Psoas muscle (tissue), 8 donors: ENCODE measurements around the gene HACD1. TPM values are rescaled to one million over a fixed set of nuclear protein-coding genes. Genes with fewer than 3 reads are reported as not detected.

Experiments used
- ATAC-seq, 4 donors: fragments of 200-7000 bp; cut with Tn5 transposase; one replicate each; pipeline ENCODE4 v1.9.1; 2020; ENCODE audit warnings: moderate library complexity in 3 of 4, mild to moderate bottlenecking in 2 of 4
- DNase-seq, 2 donors: peaks; one replicate each; pipeline ENCODE4 v3.0.0-alpha.2; 2020
- H3K27ac ChIP-seq: fragments of 200-600 bp; one replicate; pipeline ENCODE4 v1.8.0; 2022
- H3K27me3 ChIP-seq, 3 donors: fragments of 200-600 bp in 1 of 3; one replicate each; pipeline versions ENCODE4 v1.6.1 to v1.8.0; 2013 to 2022; ENCODE audit warnings: low read length in 2 of 3, mild to moderate bottlenecking in 2 of 3, moderate library complexity in 1 of 3; ENCODE audit not compliant: insufficient read depth in 3 of 3
- H3K36me3 ChIP-seq, 2 donors: fragments of 200-600 bp in 1 of 2; one replicate each; pipeline versions ENCODE4 v1.6.1 to v1.8.0; 2013 to 2022; ENCODE audit warnings: low read depth in 1 of 2, mild to moderate bottlenecking in 1 of 2, moderate library complexity in 1 of 2; ENCODE audit not compliant: insufficient read depth in 1 of 2
- H3K4me1 ChIP-seq: fragments of 200-600 bp; one replicate; pipeline ENCODE4 v1.8.0; 2022
- H3K4me3 ChIP-seq: fragments of 200-600 bp; one replicate; pipeline ENCODE4 v1.8.0; 2022; ENCODE audit warnings: mild to moderate bottlenecking
- H3K9me3 ChIP-seq: fragments of 200-600 bp; one replicate; pipeline ENCODE4 v1.8.0; 2022
- WGBS, 3 donors: extraction: QIAGEN DNeasy Blood & Tissue Kit; methylation state at CpG; one replicate each; pipeline versions ENCODE4 v1.1.6 to v1.1.7; 2013; 5-methylcytosine and 5-hydroxymethylcytosine counted together
- intact Hi-C, 2 donors: fragments of 100-400 bp; cut with DNase I; formaldehyde crosslinking; loops; one replicate each; pipeline versions ENCODE4 v1.11.0 to v1.14.2; 2022
- polyA plus RNA-seq, 3 donors: library from polyadenylated mRNA; stranded (reverse); fragments of 200-250 nt; gene quantifications; one replicate each; pipeline ENCODE4 v1.2.3, GENCODE V29; 2013
- total RNA-seq, 4 donors: library from RNA; stranded (reverse); fragmentation: NEBNext Ultra II Directional in 2 of 4; extraction: Animal tissue kit (Norgen Biotek cat#: 25700) in 2 of 4; gene quantifications; one replicate each; pipeline versions ENCODE4 v1.2.1 to v1.2.4, GENCODE V29; 2021 to 2023
- TF ChIP-seq, protein P1 (sequence below): fragments of 200-600 bp; IDR thresholded peaks from one replicate; pipeline ENCODE4 v1.8.0; 2022; ENCODE audit warnings: antibody characterized with exemption
- donor health status: healthy with polysubstance abuse.
- donor health status: DM: no; HTN: no; CAD: no; lungs with moderate emphysema.
- donor health status: Bipolar disorder and iron deficiency.
- donor health status: healthy.
- donor health status: DM: yes; HTN: yes; CAD: no.
- donor health status: DM: no; HTN: no; CAD: no.
- donor health status: DM: no; HTN: no; CAD: no.
- donor health status: DM: yes; HTN: yes; CAD: no.

Gene HACD1
- total and polyA plus RNA-seq, 7 donors: 23.4 to 61.8 (median 35.7) TPM

- intact Hi-C loops: loop anchor here in 1 of 2 donors (5.0 kb wide), 1 partner anchor 1125 kb away; the partner anchor contains the start of gene PTER
- H3K9me3 ChIP-seq: no peaks in the 10 kb centered on the region
- ATAC-seq: peak; percentile 93 to 98 (median 96)
- H3K27me3 ChIP-seq: no peaks in the 10 kb centered on the region
- WGBS, 3 donors: 17 to 26% (median 19%) methylated on average over 8 of the region's 8 CpGs
- peaks cover 17% of the 10 kb centered on the region for H3K4me1 ChIP-seq
- H3K4me3 ChIP-seq: no peak overlapping the region
- TF ChIP-seq, protein P1, sequence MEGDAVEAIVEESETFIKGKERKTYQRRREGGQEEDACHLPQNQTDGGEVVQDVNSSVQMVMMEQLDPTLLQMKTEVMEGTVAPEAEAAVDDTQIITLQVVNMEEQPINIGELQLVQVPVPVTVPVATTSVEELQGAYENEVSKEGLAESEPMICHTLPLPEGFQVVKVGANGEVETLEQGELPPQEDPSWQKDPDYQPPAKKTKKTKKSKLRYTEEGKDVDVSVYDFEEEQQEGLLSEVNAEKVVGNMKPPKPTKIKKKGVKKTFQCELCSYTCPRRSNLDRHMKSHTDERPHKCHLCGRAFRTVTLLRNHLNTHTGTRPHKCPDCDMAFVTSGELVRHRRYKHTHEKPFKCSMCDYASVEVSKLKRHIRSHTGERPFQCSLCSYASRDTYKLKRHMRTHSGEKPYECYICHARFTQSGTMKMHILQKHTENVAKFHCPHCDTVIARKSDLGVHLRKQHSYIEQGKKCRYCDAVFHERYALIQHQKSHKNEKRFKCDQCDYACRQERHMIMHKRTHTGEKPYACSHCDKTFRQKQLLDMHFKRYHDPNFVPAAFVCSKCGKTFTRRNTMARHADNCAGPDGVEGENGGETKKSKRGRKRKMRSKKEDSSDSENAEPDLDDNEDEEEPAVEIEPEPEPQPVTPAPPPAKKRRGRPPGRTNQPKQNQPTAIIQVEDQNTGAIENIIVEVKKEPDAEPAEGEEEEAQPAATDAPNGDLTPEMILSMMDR: no peak
- DNase-seq: no peak
- H3K27ac ChIP-seq: peak overlapping the region; percentile 74
- H3K36me3 ChIP-seq: no peaks in the 10 kb centered on the region
Observed at GRCh38 chr10:17562614-17563013, 54.6 kb downstream of the HACD1 start.

GRCh38 chr10:17561111-17561510, 56.1 kb downstream of the HACD1 start:
- DNase-seq: no peak
- no peaks in the 10 kb centered on the region for H3K27me3 ChIP-seq
- intact Hi-C loops: loop anchor here in 1 of 2 donors (5.0 kb wide), 1 partner anchor 1124 kb away; the partner anchor contains the start of gene PTER
- TF ChIP-seq, protein P1: no peak
- ATAC-seq: no peak
- no peak overlapping the region for H3K27ac ChIP-seq
- peaks cover 17% of the 10 kb centered on the region for H3K4me1 ChIP-seq
- no peak overlapping the region for H3K4me3 ChIP-seq
- 80 to 90% (median 85%) methylated on average over 2 of the region's 2 CpGs for WGBS, 3 donors
- H3K36me3 ChIP-seq: no peaks in the 10 kb centered on the region
- H3K9me3 ChIP-seq: no peaks in the 10 kb centered on the region

DNA sequence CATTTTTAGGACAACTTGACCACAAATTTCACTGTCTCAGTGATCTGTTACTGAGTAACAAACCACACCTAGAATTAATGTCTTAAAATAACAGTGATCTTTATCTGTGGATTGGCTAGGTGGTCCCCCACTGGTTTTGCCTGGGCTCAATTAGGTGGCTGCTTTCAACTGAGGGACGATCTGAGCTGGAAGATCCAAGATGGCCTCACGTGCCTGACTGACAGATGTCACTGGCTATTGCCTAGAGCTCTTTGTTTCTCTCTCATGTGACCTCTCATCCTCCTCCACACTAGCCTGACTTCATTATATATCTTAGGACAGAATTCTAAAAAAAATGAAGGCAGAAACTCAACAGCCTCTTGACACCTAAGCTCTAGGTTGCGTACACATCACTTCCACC, 59.7 kb downstream of the HACD1 start:
- Histone ChIP-seq H3K9me3 (no peaks in the 10 kb centered on the region), H3K4me3 (no peak overlapping the region), H3K27me3 (no peaks in the 10 kb centered on the region), H3K4me1 (peaks cover 5% of the 10 kb centered on the region), H3K27ac (no peak overlapping the region), H3K36me3 (no peaks in the 10 kb centered on the region)
- no peak for DNase-seq
- intact Hi-C loops: no loop called here
- TF ChIP-seq, protein P1: no peak
- WGBS, 3 donors: 62 to 81% (median 79%) methylated on average over 3 of the region's 3 CpGs
- no peak for ATAC-seq

- DNase-seq: no peak
- Histone ChIP-seq H3K36me3 (no peaks in the 10 kb centered on the region), H3K9me3 (no peaks in the 10 kb centered on the region), H3K27me3 (no peaks in the 10 kb centered on the region), H3K4me1 (no peaks in the 10 kb centered on the region), H3K4me3 (no peak overlapping the region), H3K27ac (no peak overlapping the region)
- intact Hi-C loops: no loop called here
- TF ChIP-seq, protein P1: no peak
- ATAC-seq: no peak
- WGBS, 3 donors: 29 to 33% (median 30%) methylated on average over 3 of the region's 3 CpGs
Observed at GRCh38 chr10:17548770-17549169, 68.4 kb downstream of the HACD1 start.

DNA sequence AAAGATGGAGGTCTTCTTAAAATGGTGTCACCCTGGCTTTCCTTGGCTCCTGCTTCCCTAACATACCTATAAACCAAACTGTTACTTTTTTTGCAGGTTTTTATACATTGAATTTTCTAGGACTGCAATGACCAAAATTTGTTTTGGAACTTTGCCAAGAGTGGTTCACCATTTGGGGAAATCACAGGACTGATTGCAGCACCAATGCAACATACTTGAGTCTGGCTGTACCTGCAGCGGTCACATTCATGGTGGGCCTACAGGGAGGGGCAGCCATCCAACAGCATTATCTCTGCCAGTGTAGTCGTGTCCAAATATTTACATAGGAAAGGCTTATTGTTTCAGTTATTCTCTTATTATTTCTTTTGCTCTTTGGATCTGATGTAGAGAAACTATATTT, 69.0 kb downstream of the HACD1 start:
- Histone ChIP-seq H3K27ac (no peak overlapping the region), H3K4me3 (no peak overlapping the region), H3K4me1 (no peaks in the 10 kb centered on the region), H3K9me3 (no peaks in the 10 kb centered on the region), H3K36me3 (no peaks in the 10 kb centered on the region), H3K27me3 (no peaks in the 10 kb centered on the region)
- no peak for ATAC-seq
- WGBS, 3 donors: 61 to 75% (median 75%) methylated on average over 2 of the region's 2 CpGs
- TF ChIP-seq, protein P1: no peak
- no peak for DNase-seq
- intact Hi-C loops: no loop called here
